DMS53 treated with DMSO at 0.1 percent for 48 hours (cell line): ENCODE data around the gene GALNT2.
A peak's percentile ranks its signal among the peaks of the same experiment; 100 is the strongest.

Experiments used
- DNase-seq: peaks from one replicate; lab custom pipeline; 2025; ENCODE audit not compliant: unreplicated experiment; lab: John Stamatoyannopoulos, UW

The GALNT2 gene

GRCh38 chr1:230287674-230288315 is 220.8 kb downstream of the GALNT2 start:
- no peak for DNase-seq

- no peak for DNase-seq
Observed at GRCh38 chr1:230288641-230289349, 221.8 kb downstream of the GALNT2 start.

GRCh38 chr1:230289350-230289644 is 222.3 kb downstream of the GALNT2 start:
- no peak for DNase-seq

- no peak for DNase-seq
Observed at GRCh38 chr1:230291731-230292620, 224.9 kb downstream of the GALNT2 start.

- peak; percentile 37 for DNase-seq
Observed at GRCh38 chr1:230292689-230293389, 225.8 kb downstream of the GALNT2 start.

GRCh38 chr1:230293390-230293700 is 226.3 kb downstream of the GALNT2 start:
- no peak for DNase-seq

GRCh38 chr1:230295367-230295766 is 228.3 kb downstream of the GALNT2 start:
- no peak for DNase-seq

- no peak for DNase-seq
Observed at GRCh38 chr1:230299191-230300006, 232.4 kb downstream of the GALNT2 start.

GRCh38 chr1:230300322-230301301 is 233.6 kb downstream of the GALNT2 start:
- DNase-seq: no peak

- DNase-seq: no peak
Observed at GRCh38 chr1:230301322-230301721, 234.3 kb downstream of the GALNT2 start.

- DNase-seq: no peak
Observed at GRCh38 chr1:230301822-230302221, 234.8 kb downstream of the GALNT2 start.

GRCh38 chr1:230303069-230303468 is 236.0 kb downstream of the GALNT2 start:
- no peak for DNase-seq

GRCh38 chr1:230303822-230304221 is 236.8 kb downstream of the GALNT2 start:
- peak; percentile 21 for DNase-seq

GRCh38 chr1:230306169-230306568 is 239.1 kb downstream of the GALNT2 start:
- no peak for DNase-seq

GRCh38 chr1:230307213-230307612 is 240.2 kb downstream of the GALNT2 start:
- DNase-seq: no peak

GRCh38 chr1:230308039-230308438 is 241.0 kb downstream of the GALNT2 start:
- peak; percentile 57 for DNase-seq

- no peak for DNase-seq
Observed at GRCh38 chr1:230308821-230309220, 241.8 kb downstream of the GALNT2 start.

- no peak for DNase-seq
Observed at GRCh38 chr1:230309646-230310177, 242.7 kb downstream of the GALNT2 start.
